Measurements from ENCODE around the gene VAC14.

DNA sequence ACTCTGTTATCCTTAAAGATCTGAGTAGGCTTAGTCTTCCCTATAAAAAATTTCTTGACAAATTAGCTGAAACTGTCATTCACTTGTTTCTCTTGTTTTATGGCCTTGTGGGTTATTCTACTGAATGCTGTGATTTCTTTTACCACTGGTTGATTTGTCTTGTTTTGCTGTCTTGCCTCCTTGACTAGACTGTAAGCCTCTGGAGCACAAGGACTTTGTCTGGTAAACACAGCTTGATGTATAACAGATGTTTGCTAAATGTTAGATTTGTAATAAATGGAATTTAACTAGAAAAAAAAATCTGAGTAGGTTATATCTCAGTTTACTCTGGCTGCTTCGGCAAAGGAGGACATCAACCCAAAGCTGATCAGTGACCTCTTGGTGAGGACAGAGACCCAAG, 21.6 kb downstream of the VAC14 start:
- TF ChIP-seq, protein P1, sequence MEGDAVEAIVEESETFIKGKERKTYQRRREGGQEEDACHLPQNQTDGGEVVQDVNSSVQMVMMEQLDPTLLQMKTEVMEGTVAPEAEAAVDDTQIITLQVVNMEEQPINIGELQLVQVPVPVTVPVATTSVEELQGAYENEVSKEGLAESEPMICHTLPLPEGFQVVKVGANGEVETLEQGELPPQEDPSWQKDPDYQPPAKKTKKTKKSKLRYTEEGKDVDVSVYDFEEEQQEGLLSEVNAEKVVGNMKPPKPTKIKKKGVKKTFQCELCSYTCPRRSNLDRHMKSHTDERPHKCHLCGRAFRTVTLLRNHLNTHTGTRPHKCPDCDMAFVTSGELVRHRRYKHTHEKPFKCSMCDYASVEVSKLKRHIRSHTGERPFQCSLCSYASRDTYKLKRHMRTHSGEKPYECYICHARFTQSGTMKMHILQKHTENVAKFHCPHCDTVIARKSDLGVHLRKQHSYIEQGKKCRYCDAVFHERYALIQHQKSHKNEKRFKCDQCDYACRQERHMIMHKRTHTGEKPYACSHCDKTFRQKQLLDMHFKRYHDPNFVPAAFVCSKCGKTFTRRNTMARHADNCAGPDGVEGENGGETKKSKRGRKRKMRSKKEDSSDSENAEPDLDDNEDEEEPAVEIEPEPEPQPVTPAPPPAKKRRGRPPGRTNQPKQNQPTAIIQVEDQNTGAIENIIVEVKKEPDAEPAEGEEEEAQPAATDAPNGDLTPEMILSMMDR (IDR thresholded peaks at IDR 0.05): no peak
- no peak for TF ChIP-seq POLR2A (IDR thresholded peaks at IDR 0.05)
